HepG2 (cell line): ENCODE measurements around the gene MINDY2. TPM values are rescaled to one million over a fixed set of nuclear protein-coding genes. Genes with fewer than 3 reads are reported as not detected.

Experiments
- CAMTA2 ChIP-seq: sonication (generic); formaldehyde crosslinking; IDR thresholded peaks from 2 replicates; pipeline ENCODE4 v1.4.0; 2020; ENCODE audit warnings: mild to moderate bottlenecking, missing genetic modification reagents, borderline replicate concordance
- HOXA7 ChIP-seq: sonication (generic); formaldehyde crosslinking; IDR thresholded peaks from 2 replicates; pipeline ENCODE4 v1.8.1; 2022; ENCODE audit warnings: mild to moderate bottlenecking, missing genetic modification reagents, moderate library complexity
- KDM2A ChIP-seq: sonication (generic); formaldehyde crosslinking; IDR thresholded peaks from 2 replicates; pipeline ENCODE4 v1.4.0; 2020; ENCODE audit warnings: low read depth, missing genetic modification reagents, borderline replicate concordance
- TBL1XR1 ChIP-seq: fragments of 150-350 bp; IDR thresholded peaks from 2 replicates; pipeline ENCODE4 v1.6.1; 2014; ENCODE audit warnings: borderline replicate concordance, low read length; ENCODE audit not compliant: partially characterized antibody
- ZBTB1 ChIP-seq: sonication (generic); formaldehyde crosslinking; IDR thresholded peaks from 2 replicates; pipeline ENCODE4 v1.4.0; 2020; ENCODE audit warnings: missing genetic modification reagents, borderline replicate concordance
- ZNF577 ChIP-seq: sonication (generic); formaldehyde crosslinking; IDR thresholded peaks from 2 replicates; pipeline ENCODE4 v1.4.0; 2020; ENCODE audit warnings: mild to moderate bottlenecking, low read depth, missing genetic modification reagents, borderline replicate concordance
- polyA plus RNA-seq, 8 experiments: library from polyadenylated mRNA; depleted of rRNA in 3 of 8; stranded (reverse) in 7 of 8; unstranded in 1 of 8; fragments of >200 nt; fragmentation: Illumina TruSeq in 4 of 8; extraction: Trizol in 4 of 8; gene quantifications; 2 replicates each; pipeline versions ENCODE4 v1.2.1 to v1.2.3, GENCODE V29; 2011 to 2016; ENCODE audit warnings: low read depth in 4 of 8, missing spikeins in 1 of 8, mixed read lengths in 1 of 8; ENCODE audit not compliant: insufficient read depth in 1 of 8
- total RNA-seq, 5 experiments: library from RNA; depleted of rRNA; stranded (reverse); fragments of >200 nt; fragmentation: Illumina TruSeq; extraction: Trizol; gene quantifications; 2 replicates each; pipeline ENCODE4 v1.2.3, GENCODE V29; 2016; ENCODE audit warnings: low read depth in 1 of 5
- TF ChIP-seq, protein P1 (sequence below), 2 experiments: sonication (generic) in 1 of 2; formaldehyde crosslinking in 1 of 2; IDR thresholded peaks; 2 replicates each; pipeline versions ENCODE4 v1.5.1 to v1.6.1; 2011 to 2020; ENCODE audit warnings: borderline replicate concordance in 1 of 2, low read depth in 1 of 2, low read length in 1 of 2, mild to moderate bottlenecking in 1 of 2, missing genetic modification reagents in 1 of 2, moderate library complexity in 1 of 2
- TF ChIP-seq, protein P2 (sequence below): IDR thresholded peaks from 2 replicates; pipeline ENCODE4 v1.6.1; 2016; ENCODE audit warnings: missing genetic modification reagents, missing compliant biosample characterization
- TF ChIP-seq, protein P3 (sequence below): sonication (generic); formaldehyde crosslinking; IDR thresholded peaks from 2 replicates; pipeline ENCODE4 v1.9.0; 2021; ENCODE audit warnings: missing genetic modification reagents, mild to moderate bottlenecking, borderline replicate concordance
- TF ChIP-seq, protein P4 (sequence below): sonication (generic); formaldehyde crosslinking; IDR thresholded peaks from 2 replicates; pipeline ENCODE4 v1.5.0; 2020; ENCODE audit warnings: missing genetic modification reagents, mild to moderate bottlenecking, borderline replicate concordance
- TF ChIP-seq, protein P5 (sequence below): sonication (generic); formaldehyde crosslinking; IDR thresholded peaks from 2 replicates; pipeline ENCODE4 v1.5.1; 2020; ENCODE audit warnings: missing genetic modification reagents, mild to moderate bottlenecking, borderline replicate concordance
- TF ChIP-seq, protein P6 (sequence below): sonication (generic); formaldehyde crosslinking; IDR thresholded peaks from 2 replicates; pipeline ENCODE4 v1.5.0; 2020; ENCODE audit warnings: mild to moderate bottlenecking, missing genetic modification reagents, borderline replicate concordance

Gene MINDY2
- total and polyA plus RNA-seq, 2 of the 13 experiments (the other 11 are each of a cell fraction or from before 2014, with no cell fraction given) = 7.2 to 12.6 TPM

DNA sequence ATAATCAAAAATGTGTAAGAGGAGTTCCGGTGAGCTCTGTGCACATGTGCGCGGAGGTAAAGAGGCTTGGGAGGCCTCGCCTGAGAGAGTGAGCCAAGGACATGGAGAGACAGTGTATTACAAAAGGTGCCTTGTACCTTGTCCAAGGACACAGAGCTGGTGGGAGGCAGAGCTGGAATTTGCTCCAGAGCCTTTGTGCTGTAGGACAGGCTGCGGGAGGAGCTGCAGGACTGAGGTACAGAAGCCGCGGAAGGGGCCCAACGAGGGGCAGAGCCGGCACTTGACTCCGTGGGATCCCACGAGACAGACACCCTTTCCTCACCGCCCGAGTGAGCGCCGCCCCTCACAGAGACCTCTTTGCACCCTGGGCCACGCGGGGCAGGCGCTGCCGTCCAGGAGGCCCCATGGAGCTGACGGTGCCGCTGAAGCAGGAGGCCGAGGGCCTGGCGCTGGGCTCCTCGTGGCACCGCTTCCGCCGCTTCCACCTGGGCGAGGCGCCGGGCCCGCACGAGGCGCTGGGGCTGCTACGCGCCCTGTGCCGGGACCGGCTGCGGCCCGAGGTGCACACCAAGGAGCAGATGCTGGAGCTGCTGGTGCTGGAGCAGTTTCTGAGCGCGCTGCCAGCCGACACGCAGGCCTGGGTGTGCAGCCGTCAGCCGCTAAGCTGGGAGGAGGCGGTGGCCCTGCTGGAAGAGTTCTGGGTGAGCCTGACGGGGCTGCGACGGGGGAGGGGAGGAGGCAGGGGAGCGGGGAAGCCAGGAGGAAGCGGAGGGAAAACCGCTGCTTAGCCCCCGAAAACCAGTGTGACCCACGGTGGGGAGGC lies 93.7 kb downstream of the MINDY2 start (continued):
- TF ChIP-seq, protein P1, sequence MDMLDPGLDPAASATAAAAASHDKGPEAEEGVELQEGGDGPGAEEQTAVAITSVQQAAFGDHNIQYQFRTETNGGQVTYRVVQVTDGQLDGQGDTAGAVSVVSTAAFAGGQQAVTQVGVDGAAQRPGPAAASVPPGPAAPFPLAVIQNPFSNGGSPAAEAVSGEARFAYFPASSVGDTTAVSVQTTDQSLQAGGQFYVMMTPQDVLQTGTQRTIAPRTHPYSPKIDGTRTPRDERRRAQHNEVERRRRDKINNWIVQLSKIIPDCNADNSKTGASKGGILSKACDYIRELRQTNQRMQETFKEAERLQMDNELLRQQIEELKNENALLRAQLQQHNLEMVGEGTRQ (IDR thresholded peaks at IDR 0.05; ENCODE audit: low read depth, low read length) = no peak
- TF ChIP-seq, protein P1 (CRISPR knock-in tag; IDR thresholded peaks at IDR 0.05; ENCODE audit: borderline replicate concordance) = 0 out of 2 replicates have a peak, but pooled peaks have one; percentile 30
- TF ChIP-seq HOXA7 (CRISPR knock-in tag) = no peak
- TF ChIP-seq, protein P2, sequence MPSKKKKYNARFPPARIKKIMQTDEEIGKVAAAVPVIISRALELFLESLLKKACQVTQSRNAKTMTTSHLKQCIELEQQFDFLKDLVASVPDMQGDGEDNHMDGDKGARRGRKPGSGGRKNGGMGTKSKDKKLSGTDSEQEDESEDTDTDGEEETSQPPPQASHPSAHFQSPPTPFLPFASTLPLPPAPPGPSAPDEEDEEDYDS = peak; percentile 52; the same call in 1 of the 2 replicates
- TF ChIP-seq ZBTB1 (CRISPR knock-in tag) = no peak
- no peak for TF ChIP-seq CAMTA2
- peak; percentile 46 for TF ChIP-seq KDM2A
- TF ChIP-seq ZNF577 (CRISPR knock-in tag) = 0 out of 2 replicates have a peak, but pooled peaks have one; percentile 42
- TF ChIP-seq, protein P3, sequence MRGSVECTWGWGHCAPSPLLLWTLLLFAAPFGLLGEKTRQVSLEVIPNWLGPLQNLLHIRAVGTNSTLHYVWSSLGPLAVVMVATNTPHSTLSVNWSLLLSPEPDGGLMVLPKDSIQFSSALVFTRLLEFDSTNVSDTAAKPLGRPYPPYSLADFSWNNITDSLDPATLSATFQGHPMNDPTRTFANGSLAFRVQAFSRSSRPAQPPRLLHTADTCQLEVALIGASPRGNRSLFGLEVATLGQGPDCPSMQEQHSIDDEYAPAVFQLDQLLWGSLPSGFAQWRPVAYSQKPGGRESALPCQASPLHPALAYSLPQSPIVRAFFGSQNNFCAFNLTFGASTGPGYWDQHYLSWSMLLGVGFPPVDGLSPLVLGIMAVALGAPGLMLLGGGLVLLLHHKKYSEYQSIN (CRISPR knock-in tag) = 0 out of 2 replicates have a peak, but pooled peaks have one; percentile 53
- TF ChIP-seq, protein P4, sequence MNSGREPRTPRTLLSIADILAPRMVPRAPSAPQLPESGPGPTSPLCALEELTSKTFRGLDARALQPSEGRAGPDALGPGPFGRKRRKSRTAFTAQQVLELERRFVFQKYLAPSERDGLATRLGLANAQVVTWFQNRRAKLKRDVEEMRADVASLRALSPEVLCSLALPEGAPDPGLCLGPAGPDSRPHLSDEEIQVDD (CRISPR knock-in tag) = no peak
- TF ChIP-seq, protein P5, sequence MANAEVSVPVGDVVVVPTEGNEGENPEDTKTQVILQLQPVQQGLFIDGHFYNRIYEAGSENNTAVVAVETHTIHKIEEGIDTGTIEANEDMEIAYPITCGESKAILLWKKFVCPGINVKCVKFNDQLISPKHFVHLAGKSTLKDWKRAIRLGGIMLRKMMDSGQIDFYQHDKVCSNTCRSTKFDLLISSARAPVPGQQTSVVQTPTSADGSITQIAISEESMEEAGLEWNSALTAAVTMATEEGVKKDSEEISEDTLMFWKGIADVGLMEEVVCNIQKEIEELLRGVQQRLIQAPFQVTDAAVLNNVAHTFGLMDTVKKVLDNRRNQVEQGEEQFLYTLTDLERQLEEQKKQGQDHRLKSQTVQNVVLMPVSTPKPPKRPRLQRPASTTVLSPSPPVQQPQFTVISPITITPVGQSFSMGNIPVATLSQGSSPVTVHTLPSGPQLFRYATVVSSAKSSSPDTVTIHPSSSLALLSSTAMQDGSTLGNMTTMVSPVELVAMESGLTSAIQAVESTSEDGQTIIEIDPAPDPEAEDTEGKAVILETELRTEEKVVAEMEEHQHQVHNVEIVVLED (CRISPR knock-in tag) = peak; percentile 68; the same call in 1 of the 2 replicates
- TF ChIP-seq TBL1XR1 = peak; percentile 5
- TF ChIP-seq, protein P6, sequence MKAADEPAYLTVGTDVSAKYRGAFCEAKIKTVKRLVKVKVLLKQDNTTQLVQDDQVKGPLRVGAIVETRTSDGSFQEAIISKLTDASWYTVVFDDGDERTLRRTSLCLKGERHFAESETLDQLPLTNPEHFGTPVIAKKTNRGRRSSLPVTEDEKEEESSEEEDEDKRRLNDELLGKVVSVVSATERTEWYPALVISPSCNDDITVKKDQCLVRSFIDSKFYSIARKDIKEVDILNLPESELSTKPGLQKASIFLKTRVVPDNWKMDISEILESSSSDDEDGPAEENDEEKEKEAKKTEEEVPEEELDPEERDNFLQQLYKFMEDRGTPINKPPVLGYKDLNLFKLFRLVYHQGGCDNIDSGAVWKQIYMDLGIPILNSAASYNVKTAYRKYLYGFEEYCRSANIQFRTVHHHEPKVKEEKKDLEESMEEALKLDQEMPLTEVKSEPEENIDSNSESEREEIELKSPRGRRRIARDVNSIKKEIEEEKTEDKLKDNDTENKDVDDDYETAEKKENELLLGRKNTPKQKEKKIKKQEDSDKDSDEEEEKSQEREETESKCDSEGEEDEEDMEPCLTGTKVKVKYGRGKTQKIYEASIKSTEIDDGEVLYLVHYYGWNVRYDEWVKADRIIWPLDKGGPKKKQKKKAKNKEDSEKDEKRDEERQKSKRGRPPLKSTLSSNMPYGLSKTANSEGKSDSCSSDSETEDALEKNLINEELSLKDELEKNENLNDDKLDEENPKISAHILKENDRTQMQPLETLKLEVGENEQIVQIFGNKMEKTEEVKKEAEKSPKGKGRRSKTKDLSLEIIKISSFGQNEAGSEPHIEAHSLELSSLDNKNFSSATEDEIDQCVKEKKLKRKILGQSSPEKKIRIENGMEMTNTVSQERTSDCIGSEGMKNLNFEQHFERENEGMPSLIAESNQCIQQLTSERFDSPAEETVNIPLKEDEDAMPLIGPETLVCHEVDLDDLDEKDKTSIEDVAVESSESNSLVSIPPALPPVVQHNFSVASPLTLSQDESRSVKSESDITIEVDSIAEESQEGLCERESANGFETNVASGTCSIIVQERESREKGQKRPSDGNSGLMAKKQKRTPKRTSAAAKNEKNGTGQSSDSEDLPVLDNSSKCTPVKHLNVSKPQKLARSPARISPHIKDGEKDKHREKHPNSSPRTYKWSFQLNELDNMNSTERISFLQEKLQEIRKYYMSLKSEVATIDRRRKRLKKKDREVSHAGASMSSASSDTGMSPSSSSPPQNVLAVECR (CRISPR knock-in tag) = peak; percentile 83
